ENCODE measurements around the gene SCAF1. TPM values are rescaled to one million over a fixed set of nuclear protein-coding genes. Genes with fewer than 3 reads are reported as not detected.
A peak's percentile ranks its signal among the peaks of the same experiment; 100 is the strongest.

Gene SCAF1
- total and polyA plus RNA-seq, 2 of the 13 experiments (the other 11 are each of a cell fraction or from before 2014, with no cell fraction given): 3.3 to 6.1 TPM

GRCh38 chr19:49672131-49672919, 30.3 kb downstream of the SCAF1 start (continued):
- TF ChIP-seq, protein P1, sequence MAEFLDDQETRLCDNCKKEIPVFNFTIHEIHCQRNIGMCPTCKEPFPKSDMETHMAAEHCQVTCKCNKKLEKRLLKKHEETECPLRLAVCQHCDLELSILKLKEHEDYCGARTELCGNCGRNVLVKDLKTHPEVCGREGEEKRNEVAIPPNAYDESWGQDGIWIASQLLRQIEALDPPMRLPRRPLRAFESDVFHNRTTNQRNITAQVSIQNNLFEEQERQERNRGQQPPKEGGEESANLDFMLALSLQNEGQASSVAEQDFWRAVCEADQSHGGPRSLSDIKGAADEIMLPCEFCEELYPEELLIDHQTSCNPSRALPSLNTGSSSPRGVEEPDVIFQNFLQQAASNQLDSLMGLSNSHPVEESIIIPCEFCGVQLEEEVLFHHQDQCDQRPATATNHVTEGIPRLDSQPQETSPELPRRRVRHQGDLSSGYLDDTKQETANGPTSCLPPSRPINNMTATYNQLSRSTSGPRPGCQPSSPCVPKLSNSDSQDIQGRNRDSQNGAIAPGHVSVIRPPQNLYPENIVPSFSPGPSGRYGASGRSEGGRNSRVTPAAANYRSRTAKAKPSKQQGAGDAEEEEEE (CRISPR knock-in tag; IDR thresholded peaks at IDR 0.05; ENCODE audit: borderline replicate concordance): no peak
- TF ChIP-seq ZNF672 (CRISPR knock-in tag; IDR thresholded peaks at IDR 0.05) (0 out of 2 replicates have a peak, but pooled peaks have one; percentile 80), ZNF264 (CRISPR knock-in tag; IDR thresholded peaks at IDR 0.05) (peak; percentile 84), JUND (CRISPR knock-in tag; IDR thresholded peaks at IDR 0.05) (no peak), ZNF629 (CRISPR knock-in tag; conservative IDR thresholded peaks at IDR 0.05) (peak; percentile 54), DRAP1 (CRISPR knock-in tag; IDR thresholded peaks at IDR 0.05) (peak; percentile 71), ARHGAP35 (CRISPR knock-in tag; IDR thresholded peaks at IDR 0.05; ENCODE audit: borderline replicate concordance) (0 out of 2 replicates have a peak, but pooled peaks have one; percentile 34), NFKB2 (CRISPR knock-in tag; IDR thresholded peaks at IDR 0.05; ENCODE audit: borderline replicate concordance) (peak; percentile 64; the same call in 1 of the 2 replicates), ZSCAN30 (CRISPR knock-in tag; IDR thresholded peaks at IDR 0.05) (0 out of 2 replicates have a peak, but pooled peaks have one; percentile 36), HDAC2 (CRISPR knock-in tag; IDR thresholded peaks at IDR 0.05) (peak; percentile 81; the same call in 1 of the 2 replicates), CREB1 (IDR thresholded peaks at IDR 0.05) (no peak), CREB1 (CRISPR knock-in tag; IDR thresholded peaks at IDR 0.05) (no peak), ARNTL (CRISPR knock-in tag; IDR thresholded peaks at IDR 0.05) (0 out of 2 replicates have a peak, but pooled peaks have one; percentile 53), ZFP41 (CRISPR knock-in tag; IDR thresholded peaks at IDR 0.05; ENCODE audit: borderline replicate concordance) (no peak), ZNF451 (CRISPR knock-in tag; IDR thresholded peaks at IDR 0.05) (0 out of 2 replicates have a peak, but pooled peaks have one; percentile 58), MIXL1 (CRISPR knock-in tag; IDR thresholded peaks at IDR 0.05) (peak; percentile 63), ZNF34 (CRISPR knock-in tag; IDR thresholded peaks at IDR 0.05; ENCODE audit: borderline replicate concordance) (no peak), ZNF556 (CRISPR knock-in tag; IDR thresholded peaks at IDR 0.05; ENCODE audit: borderline replicate concordance) (peak; percentile 77), PAXIP1 (CRISPR knock-in tag; conservative IDR thresholded peaks at IDR 0.05) (peak; percentile 78), FOXO1 (CRISPR knock-in tag; IDR thresholded peaks at IDR 0.05) (no peak), ZNF879 (CRISPR knock-in tag; IDR thresholded peaks at IDR 0.05) (no peak), ATF1 (CRISPR knock-in tag; IDR thresholded peaks at IDR 0.05) (no peak)
- TF ChIP-seq, protein P2, sequence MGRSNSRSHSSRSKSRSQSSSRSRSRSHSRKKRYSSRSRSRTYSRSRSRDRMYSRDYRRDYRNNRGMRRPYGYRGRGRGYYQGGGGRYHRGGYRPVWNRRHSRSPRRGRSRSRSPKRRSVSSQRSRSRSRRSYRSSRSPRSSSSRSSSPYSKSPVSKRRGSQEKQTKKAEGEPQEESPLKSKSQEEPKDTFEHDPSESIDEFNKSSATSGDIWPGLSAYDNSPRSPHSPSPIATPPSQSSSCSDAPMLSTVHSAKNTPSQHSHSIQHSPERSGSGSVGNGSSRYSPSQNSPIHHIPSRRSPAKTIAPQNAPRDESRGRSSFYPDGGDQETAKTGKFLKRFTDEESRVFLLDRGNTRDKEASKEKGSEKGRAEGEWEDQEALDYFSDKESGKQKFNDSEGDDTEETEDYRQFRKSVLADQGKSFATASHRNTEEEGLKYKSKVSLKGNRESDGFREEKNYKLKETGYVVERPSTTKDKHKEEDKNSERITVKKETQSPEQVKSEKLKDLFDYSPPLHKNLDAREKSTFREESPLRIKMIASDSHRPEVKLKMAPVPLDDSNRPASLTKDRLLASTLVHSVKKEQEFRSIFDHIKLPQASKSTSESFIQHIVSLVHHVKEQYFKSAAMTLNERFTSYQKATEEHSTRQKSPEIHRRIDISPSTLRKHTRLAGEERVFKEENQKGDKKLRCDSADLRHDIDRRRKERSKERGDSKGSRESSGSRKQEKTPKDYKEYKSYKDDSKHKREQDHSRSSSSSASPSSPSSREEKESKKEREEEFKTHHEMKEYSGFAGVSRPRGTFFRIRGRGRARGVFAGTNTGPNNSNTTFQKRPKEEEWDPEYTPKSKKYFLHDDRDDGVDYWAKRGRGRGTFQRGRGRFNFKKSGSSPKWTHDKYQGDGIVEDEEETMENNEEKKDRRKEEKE (IDR thresholded peaks at IDR 0.05): no peak

Data from HepG2 (cell line).